ENCODE data around the gene ACO1. TPM values are rescaled to one million over a fixed set of nuclear protein-coding genes. Genes with fewer than 3 reads are reported as not detected.
A peak's percentile ranks its signal among the peaks of the same experiment; 100 is the strongest.
"Not testable (repeated sequence)": the region's sequence is repeated elsewhere in the genome, so short reads cannot be mapped to it uniquely, and the experiment has no call there.

The ACO1 gene
- total RNA-seq, 1 experiment from 2014 or later, result 36.2 TPM

DNA sequence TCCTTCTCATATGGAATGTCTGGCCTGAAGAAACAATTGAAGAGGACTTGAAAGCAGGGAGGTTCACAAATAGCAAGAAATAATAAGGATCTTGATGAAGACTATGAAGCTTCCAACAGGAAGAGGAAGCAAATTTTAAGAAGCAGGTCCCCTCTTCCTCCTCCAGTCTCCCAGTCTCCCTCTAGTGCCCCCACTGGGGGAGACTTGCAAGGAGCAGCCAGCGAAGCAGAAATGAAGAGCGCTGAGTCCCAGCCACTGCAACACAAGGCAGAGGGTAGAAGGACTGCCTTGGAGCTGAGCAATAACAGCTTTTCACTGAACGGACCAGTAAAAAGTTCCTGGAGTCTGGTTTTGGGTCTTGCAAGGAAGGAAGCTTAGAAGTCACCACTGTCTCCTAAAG lies 32.6 kb upstream of the ACO1 start:
- no peaks in the 10 kb centered on the region for H3K9me2 ChIP-seq (ENCODE audit: insufficient read depth)
- H3K4me2 ChIP-seq (ENCODE audit: low read length), result peak overlapping the region; percentile 29; the same call in 1 of the 2 replicates
- ChIA-PET POLR2A (no interaction called here), CTCF (interaction anchor here (1.2 to 2.0 kb wide), 2 partner anchors 100 to 156 kb away, joined by 3 to 6 read pairs; no protein-coding TSS in a partner anchor), RAD21 (ENCODE audit: low non-redundant PET in 1 of 2, low total read pairs in 2 of 2, uncharacterized antibody in 2 of 2, unreplicated experiment in 2 of 2) (no interaction called here)
- H3K4me3 ChIP-seq (replicated peaks in 1 of 2; ENCODE audit: low read depth in 1 of 2, low read length in 2 of 2), result peak overlapping the region; percentile 19 to 28; a peak in 3 of 4 replicates
- H3K36me3 ChIP-seq (ENCODE audit: control insufficient read depth in 1 of 2, insufficient read depth in 2 of 2, low read length in 2 of 2), result no peaks in the 10 kb centered on the region
- no TSS peak for BruUV-seq (replicated peaks)
- no peaks in the 10 kb centered on the region for H3K9me3 ChIP-seq (ENCODE audit: control insufficient read depth in 1 of 2, insufficient read depth in 1 of 2, low read depth in 1 of 2, low read length in 2 of 2)
- H4K20me1 ChIP-seq (ENCODE audit: insufficient read depth), result no peaks in the 10 kb centered on the region
- H3K27ac ChIP-seq (ENCODE audit: low read depth, low read length), result no peak overlapping the region
- H3K27me3 ChIP-seq (ENCODE audit: insufficient read depth, low read length), result 0 out of 2 replicates have a peak, but pooled peaks cover 3% of the 10 kb centered on the region
- no peak overlapping the region for H3K9ac ChIP-seq (ENCODE audit: low read length)
- intact Hi-C loops (cut with micrococcal nuclease), result loop anchor here (5.0 kb wide), 1 partner anchor 205 kb away; no protein-coding TSS in a partner anchor
- H2AFZ ChIP-seq (ENCODE audit: low read depth, low read length, poor library complexity, severe bottlenecking), result no peak overlapping the region
- TF ChIP-seq ELF1 (IDR thresholded peaks at IDR 0.05; ENCODE audit: borderline replicate concordance, low read depth) (peak; percentile 36; the same call in 1 of the 2 replicates), RAD21 (IDR thresholded peaks at IDR 0.05; ENCODE audit: low read depth) (0 out of 2 replicates have a peak, but pooled peaks have one; percentile 5), CBX3 (IDR thresholded peaks at IDR 0.05; ENCODE audit: low read depth) (no peak), SIN3A (IDR thresholded peaks at IDR 0.05; ENCODE audit: low read depth) (no peak), ZFX (IDR thresholded peaks at IDR 0.05) (no peak)
- TF ChIP-seq, protein P1, sequence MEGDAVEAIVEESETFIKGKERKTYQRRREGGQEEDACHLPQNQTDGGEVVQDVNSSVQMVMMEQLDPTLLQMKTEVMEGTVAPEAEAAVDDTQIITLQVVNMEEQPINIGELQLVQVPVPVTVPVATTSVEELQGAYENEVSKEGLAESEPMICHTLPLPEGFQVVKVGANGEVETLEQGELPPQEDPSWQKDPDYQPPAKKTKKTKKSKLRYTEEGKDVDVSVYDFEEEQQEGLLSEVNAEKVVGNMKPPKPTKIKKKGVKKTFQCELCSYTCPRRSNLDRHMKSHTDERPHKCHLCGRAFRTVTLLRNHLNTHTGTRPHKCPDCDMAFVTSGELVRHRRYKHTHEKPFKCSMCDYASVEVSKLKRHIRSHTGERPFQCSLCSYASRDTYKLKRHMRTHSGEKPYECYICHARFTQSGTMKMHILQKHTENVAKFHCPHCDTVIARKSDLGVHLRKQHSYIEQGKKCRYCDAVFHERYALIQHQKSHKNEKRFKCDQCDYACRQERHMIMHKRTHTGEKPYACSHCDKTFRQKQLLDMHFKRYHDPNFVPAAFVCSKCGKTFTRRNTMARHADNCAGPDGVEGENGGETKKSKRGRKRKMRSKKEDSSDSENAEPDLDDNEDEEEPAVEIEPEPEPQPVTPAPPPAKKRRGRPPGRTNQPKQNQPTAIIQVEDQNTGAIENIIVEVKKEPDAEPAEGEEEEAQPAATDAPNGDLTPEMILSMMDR (IDR thresholded peaks at IDR 0.05 in 2 of 3, conservative IDR thresholded peaks at IDR 0.05 in 1 of 3; ENCODE audit: borderline replicate concordance in 1 of 3, insufficient read depth in 1 of 3, low read depth in 2 of 3, low read length in 2 of 3), result peak in 2 of 3 experiments; percentile 51 to 63; a peak in 4 of 6 replicates
- TF ChIP-seq, protein P2, sequence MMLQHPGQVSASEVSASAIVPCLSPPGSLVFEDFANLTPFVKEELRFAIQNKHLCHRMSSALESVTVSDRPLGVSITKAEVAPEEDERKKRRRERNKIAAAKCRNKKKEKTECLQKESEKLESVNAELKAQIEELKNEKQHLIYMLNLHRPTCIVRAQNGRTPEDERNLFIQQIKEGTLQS (IDR thresholded peaks at IDR 0.05), result no peak
- no peaks in the 10 kb centered on the region for H3K79me2 ChIP-seq (ENCODE audit: insufficient read depth, low read length)
- ATAC-seq, result peak; percentile 99
- peak; percentile 41 for DNase-seq (ENCODE audit: low read depth, low spot score)
- H3K4me1 ChIP-seq (ENCODE audit: control insufficient read depth in 1 of 2, insufficient read depth in 2 of 2, low read length in 2 of 2), result no peaks in the 10 kb centered on the region

DNA sequence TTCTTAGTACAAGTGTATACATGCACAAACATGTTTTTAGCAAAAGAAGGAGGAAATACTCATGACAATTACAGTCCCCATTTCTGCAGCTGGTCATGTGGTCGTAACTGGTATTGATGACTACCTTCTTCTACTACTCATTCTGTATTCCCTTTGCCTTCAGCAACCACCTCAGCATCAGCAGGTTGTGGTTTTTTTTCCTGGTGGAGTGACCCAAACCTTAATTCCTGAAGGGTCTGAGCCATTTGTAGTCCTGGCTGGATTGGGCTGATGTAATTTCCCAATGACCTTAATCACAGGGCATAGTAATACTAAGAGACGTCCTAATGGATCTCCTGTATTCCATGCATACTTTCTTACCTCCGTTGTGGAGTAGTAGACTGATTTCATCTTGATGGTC lies 31.0 kb upstream of the ACO1 start:
- BruUV-seq (replicated peaks); H3K27ac ChIP-seq (ENCODE audit: low read depth, low read length); RAD21 ChIA-PET (ENCODE audit: low non-redundant PET in 1 of 2, low total read pairs in 2 of 2, uncharacterized antibody in 2 of 2, unreplicated experiment in 2 of 2); H2AFZ ChIP-seq (ENCODE audit: low read depth, low read length, poor library complexity, severe bottlenecking); H3K27me3 ChIP-seq (ENCODE audit: insufficient read depth, low read length); H3K4me1 ChIP-seq (ENCODE audit: control insufficient read depth in 1 of 2, insufficient read depth in 2 of 2, low read length in 2 of 2); H3K36me3 ChIP-seq (ENCODE audit: control insufficient read depth in 1 of 2, insufficient read depth in 2 of 2, low read length in 2 of 2); POLR2A ChIA-PET; H3K9me3 ChIP-seq (ENCODE audit: control insufficient read depth in 1 of 2, insufficient read depth in 1 of 2, low read depth in 1 of 2, low read length in 2 of 2); H3K9ac ChIP-seq (ENCODE audit: low read length); H3K4me2 ChIP-seq (ENCODE audit: low read length); H4K20me1 ChIP-seq (ENCODE audit: insufficient read depth); ATAC-seq; DNase-seq (ENCODE audit: low read depth, low spot score); H3K79me2 ChIP-seq (ENCODE audit: insufficient read depth, low read length); H3K9me2 ChIP-seq (ENCODE audit: insufficient read depth); H3K4me3 ChIP-seq (replicated peaks in 1 of 2; ENCODE audit: low read depth in 1 of 2, low read length in 2 of 2); CTCF ChIA-PET: not testable (repeated sequence)
- intact Hi-C loops (cut with micrococcal nuclease), result loop anchor here (5.0 kb wide), 1 partner anchor 206 kb away; no protein-coding TSS in a partner anchor
